CD4-positive, alpha-beta T cell (primary cell): ENCODE data around the gene GNRHR. TPM values are rescaled to one million over a fixed set of nuclear protein-coding genes. Genes with fewer than 3 reads are reported as not detected.

Source experiments
- ATAC-seq: fragments of 200-7000 bp; cut with Tn5 transposase; one replicate; pipeline ENCODE4 v1.10.0; 2022; ENCODE audit warnings: mild to moderate bottlenecking; ENCODE audit not compliant: poor library complexity
- CTCF ChIA-PET: fragments of 350-600 bp; sonication (Branson Sonifier 250); formaldehyde crosslinking; loops from one replicate; lab custom pipeline; 2021; ENCODE audit warnings: antibody characterized with exemption, inconsistent platforms; lab: Charles Lee
- POLR2A ChIA-PET: fragments of 350-600 bp; sonication (Branson Sonifier 250); formaldehyde crosslinking; loops from one replicate; lab custom pipeline; 2021; ENCODE audit warnings: antibody characterized with exemption, inconsistent platforms; lab: Charles Lee
- DNase-seq, 14 experiments: peaks; one replicate each; pipeline ENCODE4 v3.0.0-alpha.2; 2013 to 2020; ENCODE audit warnings: mixed read lengths in 2 of 14
- H3K27ac ChIP-seq, 2 donors: one replicate each; pipeline versions ENCODE4 v1.5.1 to v1.7.0; 2013; ENCODE audit warnings: low read length in 2 of 2, low read depth in 1 of 2, mild to moderate bottlenecking in 1 of 2
- H3K27me3 ChIP-seq, 2 experiments: 1 replicate in 1 of 2; 2 replicates in 1 of 2; pipeline versions ENCODE4 v1.6.1 to v1.7.0; 2013; ENCODE audit warnings: low read length in 2 of 2, control low read depth in 1 of 2, mild to moderate bottlenecking in 1 of 2, moderate library complexity in 1 of 2; ENCODE audit not compliant: insufficient read depth in 2 of 2, control insufficient read depth in 1 of 2
- H3K36me3 ChIP-seq: one replicate; pipeline ENCODE4 v1.6.1; 2013; ENCODE audit warnings: low read length, control low read depth; ENCODE audit not compliant: insufficient read depth
- H3K4me1 ChIP-seq: one replicate; pipeline ENCODE4 v1.6.1; 2013; ENCODE audit warnings: low read length, control low read depth; ENCODE audit not compliant: insufficient read depth
- H3K4me3 ChIP-seq: one replicate; pipeline ENCODE4 v1.5.1; 2013; ENCODE audit warnings: mild to moderate bottlenecking, low read length, moderate library complexity
- H3K9me3 ChIP-seq, 2 experiments: 1 replicate in 1 of 2; 2 replicates in 1 of 2; pipeline versions ENCODE4 v1.6.1 to v1.7.0; 2013; ENCODE audit warnings: low read length in 2 of 2, mild to moderate bottlenecking in 2 of 2, control low read depth in 1 of 2, moderate library complexity in 1 of 2; ENCODE audit not compliant: control insufficient read depth in 1 of 2, insufficient read depth in 1 of 2
- H3K27ac Mint-ChIP-seq: one replicate; pipeline ENCODE4 v1.8.0; 2020; ENCODE audit warnings: mixed read lengths
- H3K27me3 Mint-ChIP-seq: one replicate; pipeline ENCODE4 v1.8.0; 2021; ENCODE audit warnings: mixed read lengths
- H3K36me3 Mint-ChIP-seq: one replicate; pipeline ENCODE4 v1.8.0; 2021; ENCODE audit warnings: low read depth, mixed read lengths
- H3K4me1 Mint-ChIP-seq: one replicate; pipeline ENCODE4 v1.8.0; 2021; ENCODE audit warnings: low read depth, mixed read lengths
- H3K4me3 Mint-ChIP-seq: one replicate; pipeline ENCODE4 v1.8.0; 2020; ENCODE audit warnings: mild to moderate bottlenecking, mixed read lengths
- H3K9me3 Mint-ChIP-seq: one replicate; pipeline ENCODE4 v1.8.0; 2020; ENCODE audit warnings: mixed read lengths
- CTCF ChIP-seq: fragments of 200-600 bp; IDR thresholded peaks from one replicate; pipeline ENCODE4 v1.8.0; 2022; ENCODE audit warnings: antibody characterized with exemption, mild to moderate bottlenecking
- intact Hi-C, 2 experiments: fragments of 100-400 bp; cut with DNase I in 1 of 2; cut with micrococcal nuclease in 1 of 2; formaldehyde crosslinking; loops; one replicate each; pipeline versions ENCODE4 v1.15.1 to v1.9.0; 2023 to 2025; cut with DNase I, micrococcal nuclease
- total RNA-seq, 174 experiments: library from RNA in 2 of 174; stranded (reverse) in 2 of 174; gene quantifications; one replicate each; pipeline ENCODE4 v1.2.3 and lab custom pipeline; 2021 to 2026

The GNRHR gene
- total RNA-seq, 2 experiments from 2014 or later: not detected

- Mint-ChIP-seq H3K4me1 (peaks cover 47% of the 10 kb centered on the region), H3K9me3 (no peaks in the 10 kb centered on the region), H3K4me3 (no peak overlapping the region), H3K36me3 (peaks cover 76% of the 10 kb centered on the region), H3K27me3 (no peaks in the 10 kb centered on the region), H3K27ac (no peak overlapping the region)
- ATAC-seq: no peak
- Histone ChIP-seq H3K4me1 (no peaks in the 10 kb centered on the region), H3K36me3 (peaks cover 33% of the 10 kb centered on the region), H3K27ac (no peak overlapping the region), H3K27me3 (no peaks in the 10 kb centered on the region), H3K9me3 (no peaks in the 10 kb centered on the region), H3K4me3 (no peak overlapping the region)
- ChIA-PET CTCF (no interaction called here), POLR2A (no interaction called here)
- no peak for DNase-seq
- no peak for TF ChIP-seq CTCF
- intact Hi-C loops: no loop called here
Measured at GRCh38 chr4:67691328-67691727, 62.9 kb downstream of the GNRHR start.

Other genes starting within 250 kb of the GNRHR start
- gene CENPC, start 208.9 kb downstream of the GNRHR start, total RNA-seq: 100 to 1,000 TPM; 115 to 116 TPM
- 1 to 10 TPM; 2.7 to 3.6 TPM for gene STAP1, start 195.7 kb downstream of the GNRHR start, total RNA-seq
- 10 to 100 TPM; 33.4 to 45.5 TPM for gene UBA6, start 53.2 kb downstream of the GNRHR start, total RNA-seq
- not detected for gene TMPRSS11D, start 129.6 kb upstream of the GNRHR start, total RNA-seq
- not detected for gene TMPRSS11A, start 209.1 kb upstream of the GNRHR start, total RNA-seq